T1000 (cell line): ENCODE measurements around the gene MYORG.

Experiments
- DNase-seq: peaks from one replicate; lab custom pipeline; 2025; ENCODE audit warnings: mixed read lengths; lab: John Stamatoyannopoulos, UW

MYORG gene

GRCh38 chr9:34376596-34377403, at the start of gene MYORG:
Gene MYORG, minus strand, starts transcription at chr9:34376898. Its CDS starts 3,955 bp downstream, at chr9:34372943.
- peak; percentile 89 for DNase-seq

GRCh38 chr9:34419716-34420504, 43.2 kb upstream of the MYORG start:
- no peak for DNase-seq

GRCh38 chr9:34417734-34418133, 41.0 kb upstream of the MYORG start:
- DNase-seq: no peak

GRCh38 chr9:34413231-34413852, 36.6 kb upstream of the MYORG start:
- no peak for DNase-seq

GRCh38 chr9:34412336-34412735, 35.6 kb upstream of the MYORG start:
- DNase-seq: no peak

- DNase-seq: no peak
These were observed 32.5 kb upstream of the MYORG start for GRCh38 chr9:34409154-34409553.

GRCh38 chr9:34408173-34408572, 31.5 kb upstream of the MYORG start:
- no peak for DNase-seq

GRCh38 chr9:34406219-34406618, 29.5 kb upstream of the MYORG start:
- no peak for DNase-seq

- no peak for DNase-seq
These were observed 29.0 kb upstream of the MYORG start for GRCh38 chr9:34405719-34406118.

GRCh38 chr9:34403554-34404380, 27.1 kb upstream of the MYORG start:
- DNase-seq: peak; percentile 12

GRCh38 chr9:34400686-34401602, 24.2 kb upstream of the MYORG start:
- no peak for DNase-seq

- DNase-seq: no peak
These were observed 23.6 kb upstream of the MYORG start for GRCh38 chr9:34400275-34400674.

GRCh38 chr9:34399729-34400128, 23.0 kb upstream of the MYORG start:
- no peak for DNase-seq

GRCh38 chr9:34398875-34399274, 22.2 kb upstream of the MYORG start:
- DNase-seq: no peak

GRCh38 chr9:34396276-34397214, 19.8 kb upstream of the MYORG start:
- no peak for DNase-seq

- DNase-seq: no peak
These were observed 15.8 kb upstream of the MYORG start for GRCh38 chr9:34392511-34392910.

GRCh38 chr9:34387239-34387638, 10.5 kb upstream of the MYORG start:
- no peak for DNase-seq

GRCh38 chr9:34386656-34387055, 10.0 kb upstream of the MYORG start:
- DNase-seq: no peak

- no peak for DNase-seq
These were observed 9.0 kb upstream of the MYORG start for GRCh38 chr9:34385561-34386230.
